SK-N-MC (cell line): Measurements from ENCODE around the gene MXRA8.
"Not testable (repeated sequence)": the region's sequence is repeated elsewhere in the genome, so short reads cannot be mapped to it uniquely, and the experiment has no call there.

ENCODE experiments used
- DNase-seq: peaks from one replicate; pipeline ENCODE4 v3.0.0-alpha.2; 2011; ENCODE audit warnings: low read depth, low spot score
- H3K27ac ChIP-seq: fragments of 200-600 bp; sonication (generic); 2 replicates; pipeline ENCODE4 v1.5.1; 2016; ENCODE audit warnings: mixed run types
- H3K36me3 ChIP-seq: fragments of 200-600 bp; sonication (generic); 2 replicates; pipeline ENCODE4 v1.6.1; 2017; ENCODE audit warnings: antibody characterized with exemption, low read length, mixed read lengths; ENCODE audit not compliant: insufficient read depth
- H3K4me3 ChIP-seq: fragments of 200-600 bp; sonication (generic); 2 replicates; pipeline ENCODE4 v1.5.1; 2016
- H3K9ac ChIP-seq: fragments of 200-600 bp; sonication (generic); 2 replicates; pipeline ENCODE4 v1.8.0; 2017; ENCODE audit warnings: mixed run types, mixed read lengths; ENCODE audit not compliant: insufficient read length
- H3K9me3 ChIP-seq: fragments of 200-600 bp; sonication (generic); 2 replicates; pipeline ENCODE4 v1.6.1; 2017; ENCODE audit warnings: low read depth, mild to moderate bottlenecking, antibody characterized with exemption, low read length, moderate library complexity, mixed read lengths
- EZH2 ChIP-seq: fragments of 200-600 bp; sonication (generic); IDR thresholded peaks from one replicate; pipeline ENCODE4 v1.6.1; 2017; ENCODE audit warnings: antibody characterized with exemption
- FOXP2 ChIP-seq: optimal IDR thresholded peaks from 2 replicates; pipeline ENCODE3; 2011; ENCODE audit warnings: mild to moderate bottlenecking, moderate library complexity; ENCODE audit not compliant: insufficient read depth; ENCODE audit errors: extremely low read length, control extremely low read depth
- POLR2AphosphoS5 ChIP-seq: IDR thresholded peaks from 2 replicates; pipeline ENCODE4 v1.6.1; 2012; ENCODE audit warnings: mild to moderate bottlenecking, low read depth, low read length, borderline replicate concordance

The MXRA8 gene

DNA sequence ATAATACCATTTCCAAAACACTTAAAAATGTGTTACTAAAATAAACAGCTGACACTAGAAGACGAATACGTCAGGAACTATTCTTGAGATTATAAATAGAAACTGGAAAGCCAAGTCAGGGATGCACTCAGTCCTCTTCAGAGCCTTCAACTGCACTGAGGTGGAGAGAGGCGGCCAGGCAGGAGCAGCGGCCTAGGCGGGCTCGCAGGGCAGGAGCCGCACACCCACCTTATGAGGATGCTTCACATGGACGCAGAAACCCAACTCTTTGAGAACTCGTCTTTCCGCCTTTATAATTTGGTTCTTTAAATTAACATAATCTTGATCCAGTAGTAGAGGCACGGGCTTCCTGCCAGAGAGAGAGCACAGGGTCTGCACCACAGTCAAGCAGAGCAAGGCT is 36.8 kb upstream of the MXRA8 start:
- no peak overlapping the region for H3K4me3 ChIP-seq
- DNase-seq = no peak
- no peak for TF ChIP-seq EZH2
- no peak for TF ChIP-seq POLR2AphosphoS5
- no peak for TF ChIP-seq FOXP2
- H3K9ac ChIP-seq = no peak overlapping the region
- no peak overlapping the region for H3K27ac ChIP-seq
- no peaks in the 10 kb centered on the region for H3K9me3 ChIP-seq
- peaks cover 72% of the 10 kb centered on the region for H3K36me3 ChIP-seq

DNA sequence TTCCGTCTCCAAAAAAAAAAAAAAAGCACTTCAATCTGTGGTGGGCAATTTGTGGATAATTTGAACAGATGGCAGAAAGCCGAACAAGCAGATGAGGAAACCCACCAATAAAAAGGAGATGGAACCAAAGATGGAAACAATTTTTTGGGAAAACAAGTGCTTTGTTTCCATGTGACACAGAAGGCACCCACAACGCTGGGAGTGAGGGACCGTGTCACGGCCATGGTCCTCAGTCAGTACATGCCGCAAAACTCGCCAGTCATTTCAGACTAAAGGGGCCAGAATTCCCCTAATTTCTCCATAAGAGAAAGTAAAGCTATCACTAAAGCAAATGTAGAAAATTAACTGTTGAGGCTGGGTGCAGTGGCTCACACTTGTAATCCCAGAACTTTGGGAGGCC is 35.8 kb upstream of the MXRA8 start:
- no peak for TF ChIP-seq FOXP2
- Histone ChIP-seq H3K36me3 (peaks cover 83% of the 10 kb centered on the region), H3K9me3 (no peaks in the 10 kb centered on the region)

DNA sequence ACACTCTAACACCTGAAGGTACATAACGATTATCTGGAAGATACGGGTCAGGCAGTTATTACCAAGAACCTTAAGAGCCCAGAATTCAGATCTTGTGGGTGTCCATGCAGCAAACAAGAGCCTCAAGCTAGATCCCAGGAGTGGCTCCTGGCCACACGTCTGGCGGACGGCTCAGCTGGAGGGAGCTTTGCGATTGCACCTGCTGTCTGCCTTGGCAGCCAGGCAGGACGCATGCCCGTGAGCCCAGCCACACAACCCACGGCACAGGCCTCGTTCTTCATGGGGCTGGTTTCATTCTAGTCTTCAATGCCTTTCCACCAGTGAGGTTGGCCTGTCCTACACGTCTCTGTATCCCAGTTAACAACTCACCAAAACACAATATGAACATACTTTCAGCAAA is 35.1 kb upstream of the MXRA8 start:
- no peak overlapping the region for H3K9ac ChIP-seq
- H3K9me3 ChIP-seq = no peaks in the 10 kb centered on the region
- no peak overlapping the region for H3K27ac ChIP-seq
- TF ChIP-seq FOXP2 (no peak), EZH2 (no peak), POLR2AphosphoS5 (no peak)
- H3K36me3 ChIP-seq = peaks cover 90% of the 10 kb centered on the region
- DNase-seq = no peak
- H3K4me3 ChIP-seq = no peak overlapping the region

More for the DNA sequence above, 35.8 kb upstream of the MXRA8 start:
- H3K9ac ChIP-seq = no peak overlapping the region
- no peak for DNase-seq
- H3K4me3 ChIP-seq = no peak overlapping the region
- no peak overlapping the region for H3K27ac ChIP-seq

DNA sequence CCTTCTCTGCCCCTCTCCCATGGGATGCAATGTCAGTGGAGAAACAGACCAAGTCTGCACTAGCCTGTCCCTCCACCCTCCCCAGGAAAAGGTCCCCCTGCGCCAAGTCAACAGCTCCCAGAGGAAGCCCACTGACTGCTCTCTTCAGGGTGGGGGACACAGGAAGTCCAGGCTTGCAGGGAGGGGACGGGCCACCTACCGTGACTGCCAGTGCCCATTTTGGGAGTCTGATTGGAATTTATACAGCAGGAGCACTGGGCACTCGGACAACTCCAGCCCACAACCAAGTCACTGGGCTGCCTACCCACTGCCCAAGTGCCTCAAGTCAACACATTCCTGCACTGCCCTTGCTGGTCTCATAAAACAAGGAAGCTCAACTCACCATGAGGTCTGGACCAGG is 34.7 kb upstream of the MXRA8 start:
- Histone ChIP-seq H3K4me3 (no peak overlapping the region), H3K36me3 (peaks cover 91% of the 10 kb centered on the region), H3K9me3 (no peaks in the 10 kb centered on the region), H3K27ac (no peak overlapping the region), H3K9ac (no peak overlapping the region)
- DNase-seq = no peak
- TF ChIP-seq POLR2AphosphoS5 (no peak), FOXP2 (no peak), EZH2 (no peak)

DNA sequence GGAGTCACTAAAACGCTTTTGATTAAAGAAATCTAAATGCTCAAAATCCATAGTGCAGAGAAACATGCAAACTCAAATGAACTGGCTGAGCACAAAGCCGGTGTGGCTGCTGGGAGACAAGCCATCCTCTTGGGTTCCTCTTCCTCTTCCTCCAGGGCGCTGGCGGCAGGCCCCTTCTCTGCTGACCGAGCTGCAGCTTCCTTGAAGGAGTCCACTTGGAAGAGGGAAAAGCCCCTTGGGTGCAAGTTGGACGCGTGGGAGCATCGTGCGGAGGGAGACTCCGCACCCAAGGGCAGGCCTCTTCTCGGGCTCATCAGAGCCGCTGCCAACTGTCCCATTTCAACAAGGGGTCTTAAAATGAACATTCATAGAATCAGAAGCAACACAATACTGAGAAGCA is 32.9 kb upstream of the MXRA8 start:
- Histone ChIP-seq H3K9ac (no peak overlapping the region), H3K9me3 (no peaks in the 10 kb centered on the region), H3K36me3 (peaks cover 97% of the 10 kb centered on the region), H3K4me3 (no peak overlapping the region), H3K27ac (no peak overlapping the region; the same call in 1 of the 2 replicates)
- TF ChIP-seq POLR2AphosphoS5 = no peak
- no peak for TF ChIP-seq EZH2
- no peak for TF ChIP-seq FOXP2
- no peak for DNase-seq

DNA sequence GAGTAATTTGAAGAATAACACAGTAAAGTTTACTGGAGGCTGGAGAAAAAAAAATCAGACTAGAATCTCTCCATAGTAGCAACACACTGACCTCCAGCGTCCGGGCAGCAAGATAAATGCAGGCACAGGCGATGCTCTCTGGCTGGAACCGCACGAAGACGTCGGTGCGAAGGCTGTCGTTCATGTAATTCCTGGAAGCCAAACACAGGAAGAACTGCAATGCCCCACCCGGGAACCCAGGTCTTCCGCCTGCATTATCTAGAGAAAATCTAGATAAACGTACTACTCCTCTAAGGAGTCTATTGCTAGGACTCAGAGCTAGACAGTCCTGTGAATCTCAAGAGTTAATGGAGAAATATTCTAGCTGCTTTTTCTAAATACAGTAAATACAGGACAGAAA is 32.3 kb upstream of the MXRA8 start:
- peaks cover 100% of the 10 kb centered on the region for H3K36me3 ChIP-seq
- TF ChIP-seq EZH2 = no peak
- H3K4me3 ChIP-seq = no peak overlapping the region
- DNase-seq = no peak
- no peak overlapping the region for H3K27ac ChIP-seq
- H3K9me3 ChIP-seq = no peaks in the 10 kb centered on the region
- no peak overlapping the region for H3K9ac ChIP-seq

DNA sequence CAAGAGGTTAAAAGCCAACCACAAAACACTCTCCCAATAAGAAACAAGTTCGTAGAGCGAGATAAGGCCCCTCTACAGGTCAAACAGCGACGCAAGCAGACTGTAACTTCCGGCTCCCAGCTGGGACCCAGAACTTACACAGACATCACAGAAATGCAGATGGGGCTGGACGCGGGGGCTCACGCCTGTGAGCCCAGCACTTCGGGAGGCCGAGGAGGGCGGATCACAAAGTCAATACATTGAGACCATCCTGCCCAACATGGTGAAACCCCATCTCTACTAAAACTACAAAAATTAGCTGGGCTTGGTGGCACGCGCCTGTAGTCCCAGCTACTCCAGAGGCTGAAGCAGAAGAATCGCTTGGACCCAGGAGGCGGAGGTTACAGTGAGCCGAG is 29.7 kb upstream of the MXRA8 start:
- TF ChIP-seq FOXP2 = no peak
- no peak for TF ChIP-seq POLR2AphosphoS5
- TF ChIP-seq EZH2 = no peak
- Histone ChIP-seq H3K9me3 (no peaks in the 10 kb centered on the region), H3K27ac (no peak overlapping the region), H3K9ac (no peak overlapping the region), H3K4me3 (no peak overlapping the region), H3K36me3 (peaks cover 75% of the 10 kb centered on the region)
- DNase-seq = no peak

DNA sequence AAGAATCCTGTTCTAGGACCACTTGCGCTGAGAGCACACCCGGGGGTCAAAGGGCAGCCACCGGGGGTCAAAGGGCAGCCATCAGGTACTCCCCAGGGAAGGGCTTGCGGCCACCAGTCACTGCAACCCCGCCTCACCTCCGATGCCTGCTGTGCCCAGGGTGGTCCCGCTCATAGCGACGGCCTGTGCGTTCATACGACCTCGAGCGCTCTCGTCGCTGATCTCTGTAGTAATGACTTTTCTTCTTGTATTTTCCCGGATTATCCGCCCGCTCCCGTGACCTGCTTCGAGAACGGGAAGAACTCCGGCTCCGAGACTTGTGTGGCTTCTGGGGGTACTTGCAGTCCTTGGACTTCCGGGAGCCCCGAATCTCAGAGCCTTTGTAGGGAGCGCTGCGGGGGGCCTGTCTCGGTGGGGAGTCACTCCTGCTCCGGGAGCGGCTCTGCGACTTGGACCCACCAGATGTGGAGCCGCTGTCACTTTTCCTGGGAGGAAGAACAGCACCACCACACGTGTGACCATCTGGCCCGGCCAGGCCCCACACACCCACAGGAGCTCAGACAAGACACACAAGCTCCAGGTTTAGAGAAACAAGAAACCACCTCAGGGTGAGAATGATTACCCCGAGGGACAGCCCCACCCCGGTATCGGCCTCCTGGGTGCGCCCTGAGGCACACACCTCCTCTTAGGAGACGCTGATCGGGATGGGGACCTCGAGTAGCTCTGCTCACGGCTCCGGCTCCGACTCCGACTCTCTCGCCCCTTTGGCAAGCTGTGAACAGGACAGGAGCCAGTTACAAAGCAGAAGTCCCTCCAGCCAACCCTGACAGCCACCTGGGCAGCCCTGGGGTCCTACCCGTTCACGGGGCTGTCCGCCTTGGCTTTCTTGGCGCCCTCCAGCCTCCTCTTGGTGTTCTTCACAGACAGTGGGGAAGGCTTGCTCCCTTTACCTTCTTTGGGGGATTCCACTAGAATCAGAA is 29.0 kb upstream of the MXRA8 start:
- Histone ChIP-seq H3K4me3 (no peak overlapping the region), H3K27ac (no peak overlapping the region), H3K9me3 (no peaks in the 10 kb centered on the region), H3K9ac (no peak overlapping the region), H3K36me3 (peaks cover 68% of the 10 kb centered on the region)
- no peak for DNase-seq
- TF ChIP-seq POLR2AphosphoS5 = no peak
- TF ChIP-seq EZH2 = no peak
- TF ChIP-seq FOXP2 = no peak

DNA sequence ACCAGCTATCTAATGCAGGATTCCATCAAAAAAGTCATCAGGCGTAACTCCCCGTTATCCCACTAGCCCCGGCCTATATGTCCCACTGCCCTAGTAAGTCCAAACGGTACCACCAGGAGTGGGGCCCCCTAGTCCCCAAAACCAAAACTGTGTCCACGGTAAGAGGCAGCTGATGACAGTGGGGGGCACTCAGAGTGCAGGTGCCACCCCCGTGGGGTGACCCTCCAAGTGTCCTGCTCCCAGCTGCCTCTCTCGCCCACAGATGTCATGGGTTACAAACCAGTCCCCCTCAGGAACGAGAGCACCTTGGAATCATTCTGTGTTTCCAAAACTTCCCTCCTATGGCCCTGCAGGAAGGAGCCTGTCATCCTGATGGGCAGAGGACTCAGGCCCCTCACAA is 27.6 kb upstream of the MXRA8 start:
- Histone ChIP-seq H3K4me3 (no peak overlapping the region), H3K9me3 (no peaks in the 10 kb centered on the region), H3K9ac (no peak overlapping the region), H3K36me3 (peaks cover 53% of the 10 kb centered on the region), H3K27ac (no peak overlapping the region)
- TF ChIP-seq FOXP2 (no peak), POLR2AphosphoS5 (no peak), EZH2 (no peak)
- no peak for DNase-seq

DNA sequence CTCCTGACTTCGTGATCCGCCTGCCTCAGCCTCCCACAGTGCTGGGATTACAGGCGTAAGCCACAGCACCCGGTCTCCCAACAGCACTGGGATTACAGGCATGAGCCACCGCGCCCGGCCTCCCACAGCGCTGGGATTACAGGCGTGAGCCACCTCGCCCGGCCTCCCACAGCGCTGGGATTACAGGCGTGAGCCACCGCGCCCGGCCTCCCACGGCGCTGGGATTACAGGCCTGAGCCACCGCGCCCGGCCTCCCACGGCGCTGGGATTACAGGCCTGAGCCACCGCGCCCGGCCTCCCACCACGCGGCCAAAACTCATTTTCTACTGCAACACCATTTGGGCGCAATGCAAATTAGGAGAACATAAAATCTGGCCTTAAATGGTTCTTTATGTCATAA is 27.0 kb upstream of the MXRA8 start:
- DNase-seq, H3K9me3 ChIP-seq, H3K4me3 ChIP-seq, H3K9ac ChIP-seq, H3K27ac ChIP-seq: not testable (repeated sequence)
- H3K36me3 ChIP-seq = peaks cover 47% of the 10 kb centered on the region
